Sciatic nerve (tissue), 1 donor: ENCODE data around the gene TOP2B. TPM values are rescaled to one million over a fixed set of nuclear protein-coding genes. Genes with fewer than 3 reads are reported as not detected.

Experiments used
- microRNA-seq: library from miRNA; unstranded; fragments of <30 nt; microRNA quantifications from one replicate; pipeline ENCODE4 v1.2.0, GENCODE V29; 2020
- total RNA-seq: library from RNA; stranded (reverse); fragmentation: NEBNext Ultra II Directional; extraction: Animal tissue kit (Norgen Biotek cat#: 25700); gene quantifications from one replicate; pipeline ENCODE4 v1.2.1, GENCODE V29; 2021
- donor health status: DM: no; HTN: no; CAD: no.

Gene TOP2B
- total RNA-seq, 1 donor from 2014 or later = 125 TPM

Small RNAs within 50 kb of the gene (microRNA-seq; reads per million reads assigned to microRNA genes)
- gene MIR4442 = 2.2 reads per million

Other genes with a start within 250 kb of the TOP2B start
- 15.2 TPM for gene RARB, start 236.6 kb downstream of the TOP2B start, total RNA-seq
- gene NGLY1, start 118.5 kb upstream of the TOP2B start, total RNA-seq = 32.8 TPM
- 6.8 TPM for gene OXSM, start 125.2 kb upstream of the TOP2B start, total RNA-seq